ENCODE results near the gene ENTREP1.

The ENTREP1 gene

DNA sequence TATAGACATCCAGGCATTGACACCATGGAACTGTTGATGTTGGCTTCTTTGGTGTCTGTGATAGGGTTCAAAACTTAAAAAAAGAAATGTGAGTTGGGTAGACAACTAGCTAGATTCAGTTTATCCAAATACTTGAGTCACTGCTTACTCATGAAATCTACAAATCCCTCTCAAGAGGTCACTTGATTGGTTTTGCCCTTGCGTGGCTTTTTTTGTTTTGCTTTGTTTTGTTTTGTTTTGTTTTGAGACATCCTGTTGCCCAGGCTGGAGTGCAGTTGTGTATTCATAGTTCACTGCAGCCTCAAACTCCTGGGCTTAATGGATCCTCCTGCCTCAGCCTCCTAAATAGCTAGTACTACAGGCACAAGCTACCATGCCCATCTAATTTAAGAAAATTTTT is 10.5 kb upstream of the ENTREP1 start:
- Histone ChIP-seq H3K9ac (ENCODE audit: low read depth, low read length, poor library complexity) (no peak overlapping the region), H2AFZ (ENCODE audit: low read length) (no peak overlapping the region), H3K9me3 (replicated peaks in 1 of 2; ENCODE audit: control insufficient read depth in 2 of 2, insufficient read depth in 1 of 2, low read depth in 1 of 2, low read length in 2 of 2) (peaks cover 8 to 10% of the 10 kb centered on the region in 2 donors), H3K4me1 (ENCODE audit: control insufficient read depth in 2 of 2, insufficient read depth in 1 of 2, low read depth in 1 of 2, low read length in 2 of 2) (peaks cover 0 to 3% of the 10 kb centered on the region in 2 donors), H2BK12ac (ENCODE audit: low read length) (no peak overlapping the region), H4K91ac (ENCODE audit: low read depth, low read length, poor library complexity) (no peak overlapping the region), H2BK120ac (ENCODE audit: low read depth, low read length) (no peak overlapping the region), H3K18ac (ENCODE audit: low read length) (no peak overlapping the region), H2BK15ac (ENCODE audit: low read length) (no peak overlapping the region), H3K79me1 (ENCODE audit: low read depth, low read length) (no peaks in the 10 kb centered on the region), H3K27me3 (ENCODE audit: control insufficient read depth in 3 of 3, insufficient read depth in 3 of 3, low read depth in 1 of 3, low read length in 3 of 3) (peaks cover 0 to 14% (median 0%) of the 10 kb centered on the region in 3 experiments), H3K27ac (replicated peaks; ENCODE audit: low read length) (no peak overlapping the region), H3K4me2 (ENCODE audit: insufficient read depth, low read length, poor library complexity, severe bottlenecking) (no peak overlapping the region), H2AK5ac (ENCODE audit: low read depth, low read length) (no peak overlapping the region), H3K23ac (ENCODE audit: low read depth, low read length, poor library complexity) (no peak overlapping the region), H3K4ac (ENCODE audit: low read length) (no peak overlapping the region), H3K14ac (ENCODE audit: low read length) (no peak overlapping the region), H3K4me3 (ENCODE audit: low read length in 2 of 2) (no peak overlapping the region), H4K8ac (ENCODE audit: low read depth, low read length) (no peak overlapping the region), H3K36me3 (replicated peaks in 1 of 2; ENCODE audit: control insufficient read depth in 2 of 2, insufficient read depth in 2 of 2, low read length in 2 of 2) (no peaks in the 10 kb centered on the region), H2BK5ac (ENCODE audit: low read length) (no peak overlapping the region)
- DNase-seq (ENCODE audit: low spot score), result no peak
- no CpG with 5 or more reads among the region's 1 CpG for WGBS, 2 donors (ENCODE audit: extremely low coverage in 2 of 2, insufficient read length in 2 of 2, insufficient replicate concordance in 1 of 2)

DNA sequence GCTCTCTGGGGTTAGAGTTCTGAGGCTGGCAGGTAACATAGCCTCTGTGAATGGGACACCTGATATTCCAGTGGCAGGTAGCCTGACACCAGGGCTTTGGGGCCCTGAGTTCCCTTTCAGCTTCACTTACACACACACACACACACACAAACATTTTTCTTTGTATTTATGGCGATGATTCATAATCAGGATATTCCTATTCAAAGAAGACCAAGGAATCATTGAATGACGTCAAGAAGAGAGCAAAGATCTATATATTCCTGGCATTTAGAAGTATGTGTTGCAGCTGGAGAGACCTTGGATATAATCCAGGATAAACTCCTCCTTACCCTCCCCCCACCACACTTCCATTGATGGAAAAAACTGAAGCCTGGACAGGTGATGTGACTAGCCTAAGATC is 7.9 kb upstream of the ENTREP1 start:
- H3K4me2 ChIP-seq (ENCODE audit: insufficient read depth, low read length, poor library complexity, severe bottlenecking), result no peak overlapping the region
- H3K4ac ChIP-seq (ENCODE audit: low read length), result no peak overlapping the region
- no peaks in the 10 kb centered on the region for H3K79me1 ChIP-seq (ENCODE audit: low read depth, low read length)
- peaks cover 0 to 32% (median 2%) of the 10 kb centered on the region in 3 experiments for H3K27me3 ChIP-seq (ENCODE audit: control insufficient read depth in 3 of 3, insufficient read depth in 3 of 3, low read depth in 1 of 3, low read length in 3 of 3)
- H3K14ac ChIP-seq (ENCODE audit: low read length), result no peak overlapping the region
- no peak overlapping the region for H3K9ac ChIP-seq (ENCODE audit: low read depth, low read length, poor library complexity)
- H4K91ac ChIP-seq (ENCODE audit: low read depth, low read length, poor library complexity), result no peak overlapping the region
- WGBS, 2 donors (ENCODE audit: extremely low coverage in 2 of 2, insufficient read length in 2 of 2, insufficient replicate concordance in 1 of 2), result no CpG with 5 or more reads among the region's 2 CpGs
- H3K23ac ChIP-seq (ENCODE audit: low read depth, low read length, poor library complexity), result no peak overlapping the region
- H4K8ac ChIP-seq (ENCODE audit: low read depth, low read length), result no peak overlapping the region
- no peak overlapping the region for H2AK5ac ChIP-seq (ENCODE audit: low read depth, low read length)
- H3K18ac ChIP-seq (ENCODE audit: low read length), result no peak overlapping the region
- H3K36me3 ChIP-seq (replicated peaks in 1 of 2; ENCODE audit: control insufficient read depth in 2 of 2, insufficient read depth in 2 of 2, low read length in 2 of 2), result no peaks in the 10 kb centered on the region
- no peak overlapping the region for H2BK5ac ChIP-seq (ENCODE audit: low read length)
- no peak overlapping the region for H2BK12ac ChIP-seq (ENCODE audit: low read length)
- no peak overlapping the region for H3K4me3 ChIP-seq (ENCODE audit: low read length in 2 of 2)
- peaks cover 0 to 5% of the 10 kb centered on the region in 2 donors for H3K4me1 ChIP-seq (ENCODE audit: control insufficient read depth in 2 of 2, insufficient read depth in 1 of 2, low read depth in 1 of 2, low read length in 2 of 2)
- H2AFZ ChIP-seq (ENCODE audit: low read length), result no peak overlapping the region
- H2BK120ac ChIP-seq (ENCODE audit: low read depth, low read length), result no peak overlapping the region
- H3K27ac ChIP-seq (replicated peaks; ENCODE audit: low read length), result no peak overlapping the region
- peaks cover 8 to 10% of the 10 kb centered on the region in 2 donors for H3K9me3 ChIP-seq (replicated peaks in 1 of 2; ENCODE audit: control insufficient read depth in 2 of 2, insufficient read depth in 1 of 2, low read depth in 1 of 2, low read length in 2 of 2)
- no peak for DNase-seq (ENCODE audit: low spot score)
- H2BK15ac ChIP-seq (ENCODE audit: low read length), result no peak overlapping the region

DNA sequence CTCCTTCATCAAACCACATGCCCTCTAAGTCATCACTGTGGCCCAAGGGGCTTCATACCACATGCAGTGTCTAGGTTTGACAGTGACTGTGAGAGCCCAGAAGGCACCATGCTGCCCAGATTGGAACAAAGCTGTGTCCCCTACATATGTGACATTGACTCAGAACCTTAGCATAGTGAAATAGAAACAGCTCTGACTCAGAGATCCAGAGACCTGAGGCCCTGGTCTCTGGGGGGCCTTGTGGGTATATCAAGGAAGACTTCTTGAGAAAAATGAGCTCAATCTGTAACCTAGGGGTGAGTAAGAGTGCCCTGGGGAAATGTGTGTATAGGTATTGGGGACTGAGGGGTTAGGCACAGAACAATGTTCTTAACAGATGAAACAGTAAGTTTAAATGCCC is 7.1 kb upstream of the ENTREP1 start:
- Histone ChIP-seq H2AFZ (ENCODE audit: low read length) (no peak overlapping the region), H3K27me3 (ENCODE audit: control insufficient read depth in 3 of 3, insufficient read depth in 3 of 3, low read depth in 1 of 3, low read length in 3 of 3) (peaks cover 0 to 40% (median 2%) of the 10 kb centered on the region in 3 experiments), H4K91ac (ENCODE audit: low read depth, low read length, poor library complexity) (no peak overlapping the region), H2BK5ac (ENCODE audit: low read length) (no peak overlapping the region), H3K9ac (ENCODE audit: low read depth, low read length, poor library complexity) (no peak overlapping the region), H2BK12ac (ENCODE audit: low read length) (no peak overlapping the region), H3K79me1 (ENCODE audit: low read depth, low read length) (no peaks in the 10 kb centered on the region), H3K4me2 (ENCODE audit: insufficient read depth, low read length, poor library complexity, severe bottlenecking) (no peak overlapping the region), H2AK5ac (ENCODE audit: low read depth, low read length) (no peak overlapping the region), H2BK15ac (ENCODE audit: low read length) (no peak overlapping the region), H3K27ac (replicated peaks; ENCODE audit: low read length) (no peak overlapping the region), H3K23ac (ENCODE audit: low read depth, low read length, poor library complexity) (no peak overlapping the region), H3K18ac (ENCODE audit: low read length) (no peak overlapping the region), H2BK120ac (ENCODE audit: low read depth, low read length) (no peak overlapping the region), H3K4me3 (ENCODE audit: low read length in 2 of 2) (no peak overlapping the region), H3K36me3 (replicated peaks in 1 of 2; ENCODE audit: control insufficient read depth in 2 of 2, insufficient read depth in 2 of 2, low read length in 2 of 2) (no peaks in the 10 kb centered on the region), H4K8ac (ENCODE audit: low read depth, low read length) (no peak overlapping the region), H3K14ac (ENCODE audit: low read length) (no peak overlapping the region), H3K9me3 (replicated peaks in 1 of 2; ENCODE audit: control insufficient read depth in 2 of 2, insufficient read depth in 1 of 2, low read depth in 1 of 2, low read length in 2 of 2) (peaks cover 2 to 5% of the 10 kb centered on the region in 2 donors), H3K4me1 (ENCODE audit: control insufficient read depth in 2 of 2, insufficient read depth in 1 of 2, low read depth in 1 of 2, low read length in 2 of 2) (peaks cover 0 to 5% of the 10 kb centered on the region in 2 donors), H3K4ac (ENCODE audit: low read length) (no peak overlapping the region)
- no peak for DNase-seq (ENCODE audit: low spot score)

DNA sequence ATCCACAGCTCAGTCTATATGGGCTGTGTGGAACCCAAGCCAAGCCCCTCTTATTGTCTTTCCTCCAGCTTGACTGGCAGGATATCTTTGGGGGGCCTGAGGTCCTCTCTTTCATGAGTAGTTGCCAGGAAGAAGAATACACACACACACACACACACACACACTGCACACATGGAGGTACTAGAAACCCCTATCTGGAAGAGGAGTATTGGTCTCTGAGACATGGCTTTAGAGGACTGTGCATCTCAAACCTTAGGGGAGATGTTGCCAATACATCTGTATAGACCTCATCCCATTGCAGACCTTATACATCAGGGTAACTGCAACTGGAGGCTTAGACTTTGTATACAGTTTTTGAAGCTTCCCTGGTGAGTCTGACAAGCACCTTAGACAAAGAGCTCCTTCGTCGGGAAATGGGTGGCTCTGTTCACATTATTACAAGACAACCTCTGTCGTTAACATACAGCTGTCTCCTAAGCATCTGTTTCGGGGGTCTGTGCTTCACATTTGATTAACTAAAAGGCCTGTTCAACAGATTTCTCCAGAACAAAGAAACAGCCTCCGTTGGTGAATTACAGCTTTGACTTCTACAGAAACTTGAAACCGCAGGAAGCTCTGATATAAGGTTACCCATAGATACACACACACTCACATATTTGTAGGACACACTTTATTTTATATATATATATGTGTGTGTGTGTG is 5.5 kb upstream of the ENTREP1 start:
- H2BK12ac ChIP-seq (ENCODE audit: low read length), result no peak overlapping the region
- H3K4me2 ChIP-seq (ENCODE audit: insufficient read depth, low read length, poor library complexity, severe bottlenecking), result no peak overlapping the region
- no peak for DNase-seq (ENCODE audit: low spot score)
- peaks cover 0 to 5% of the 10 kb centered on the region in 2 donors for H3K4me1 ChIP-seq (ENCODE audit: control insufficient read depth in 2 of 2, insufficient read depth in 1 of 2, low read depth in 1 of 2, low read length in 2 of 2)
- H3K79me1 ChIP-seq (ENCODE audit: low read depth, low read length), result no peaks in the 10 kb centered on the region
- no peaks in the 10 kb centered on the region for H3K36me3 ChIP-seq (replicated peaks in 1 of 2; ENCODE audit: control insufficient read depth in 2 of 2, insufficient read depth in 2 of 2, low read length in 2 of 2)
- H2BK120ac ChIP-seq (ENCODE audit: low read depth, low read length), result no peak overlapping the region
- no peak overlapping the region for H2AFZ ChIP-seq (ENCODE audit: low read length)
- WGBS, 2 donors (ENCODE audit: extremely low coverage in 2 of 2, insufficient read length in 2 of 2, insufficient replicate concordance in 1 of 2), result no CpG with 5 or more reads among the region's 6 CpGs
- no peak overlapping the region for H3K14ac ChIP-seq (ENCODE audit: low read length)
- no peak overlapping the region for H3K23ac ChIP-seq (ENCODE audit: low read depth, low read length, poor library complexity)
- no peak overlapping the region for H4K91ac ChIP-seq (ENCODE audit: low read depth, low read length, poor library complexity)
- H3K4me3 ChIP-seq (ENCODE audit: low read length in 2 of 2), result no peak overlapping the region
- H2BK15ac ChIP-seq (ENCODE audit: low read length), result no peak overlapping the region
- no peak overlapping the region for H4K8ac ChIP-seq (ENCODE audit: low read depth, low read length)
- no peak overlapping the region for H2AK5ac ChIP-seq (ENCODE audit: low read depth, low read length)
- H2BK5ac ChIP-seq (ENCODE audit: low read length), result no peak overlapping the region
- H3K18ac ChIP-seq (ENCODE audit: low read length), result no peak overlapping the region
- H3K27ac ChIP-seq (replicated peaks; ENCODE audit: low read length), result no peak overlapping the region
- H3K27me3 ChIP-seq (ENCODE audit: control insufficient read depth in 3 of 3, insufficient read depth in 3 of 3, low read depth in 1 of 3, low read length in 3 of 3), result peaks cover 0 to 54% (median 4%) of the 10 kb centered on the region in 3 experiments
- H3K9ac ChIP-seq (ENCODE audit: low read depth, low read length, poor library complexity), result no peak overlapping the region
- H3K4ac ChIP-seq (ENCODE audit: low read length), result no peak overlapping the region
- H3K9me3 ChIP-seq (replicated peaks in 1 of 2; ENCODE audit: control insufficient read depth in 2 of 2, insufficient read depth in 1 of 2, low read depth in 1 of 2, low read length in 2 of 2), result peaks cover 0 to 2% of the 10 kb centered on the region in 2 donors
